Measurements from ENCODE around the gene SSR3. TPM values are rescaled to one million over a fixed set of nuclear protein-coding genes. Genes with fewer than 3 reads are reported as not detected.

Gene SSR3
- total and polyA plus RNA-seq, 2 of the 8 experiments (the other 6 are each of a cell fraction or from before 2014, with no cell fraction given), result 92.7 to 208 TPM

DNA sequence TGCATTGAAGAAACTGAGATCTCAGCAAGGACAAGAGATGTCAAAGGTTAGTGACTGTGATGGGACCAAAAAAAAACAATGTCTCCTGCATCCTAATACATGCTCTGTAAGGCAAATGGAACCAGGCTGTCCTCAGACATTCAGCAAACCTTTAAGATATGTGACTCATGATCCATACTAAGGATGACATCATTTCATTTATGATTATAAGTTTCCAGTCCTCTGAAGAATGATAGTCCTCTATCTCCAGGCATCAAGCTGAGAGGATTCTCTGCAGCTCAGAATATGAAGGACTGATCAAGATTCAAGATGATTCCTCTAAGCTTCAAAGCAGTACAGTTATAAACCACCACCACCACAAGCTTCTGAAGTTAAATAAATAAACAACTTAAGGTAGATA, 47.6 kb downstream of the SSR3 start:
- H3K56ac ChIP-seq (replicated peaks; ENCODE audit: insufficient read length, low read depth, low read length), result no peak overlapping the region
- TF ChIP-seq JUN (IDR thresholded peaks at IDR 0.05; ENCODE audit: low read depth, low read length), result no peak
- TF ChIP-seq, protein P1, sequence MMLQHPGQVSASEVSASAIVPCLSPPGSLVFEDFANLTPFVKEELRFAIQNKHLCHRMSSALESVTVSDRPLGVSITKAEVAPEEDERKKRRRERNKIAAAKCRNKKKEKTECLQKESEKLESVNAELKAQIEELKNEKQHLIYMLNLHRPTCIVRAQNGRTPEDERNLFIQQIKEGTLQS (IDR thresholded peaks at IDR 0.05; ENCODE audit: insufficient read depth, low read depth, low read length), result no peak
- no peak for TF ChIP-seq TBP (IDR thresholded peaks at IDR 0.05; ENCODE audit: low read depth, low read length)
- TF ChIP-seq SP4 (IDR thresholded peaks at IDR 0.05; ENCODE audit: low read length), result no peak
- no peak for TF ChIP-seq MAFK (IDR thresholded peaks at IDR 0.05; ENCODE audit: low read depth, low read length)
- TF ChIP-seq E2F6 (IDR thresholded peaks at IDR 0.05), result no peak
- TF ChIP-seq TEAD4 (IDR thresholded peaks at IDR 0.05; ENCODE audit: low read depth, low read length), result no peak
- no peak for TF ChIP-seq NRF1 (IDR thresholded peaks at IDR 0.05; ENCODE audit: low read depth, low read length)
- no peak for TF ChIP-seq CHD2 (IDR thresholded peaks at IDR 0.05; ENCODE audit: low read length)
- no peak for TF ChIP-seq SRF (IDR thresholded peaks at IDR 0.05; ENCODE audit: low read depth, low read length)
- TF ChIP-seq CREB1 (IDR thresholded peaks at IDR 0.05), result no peak

More for the DNA sequence above, 47.6 kb downstream of the SSR3 start:
- Histone ChIP-seq H2BK12ac (ENCODE audit: low read depth, low read length) (no peak overlapping the region), H3K23ac (ENCODE audit: insufficient read length) (no peak overlapping the region), H4K5ac (ENCODE audit: insufficient read length, low read depth, low read length) (no peak overlapping the region), H3K79me1 (ENCODE audit: low read depth, low read length) (no peaks in the 10 kb centered on the region; the same call in 1 of the 2 replicates), H3K27me3 (replicated peaks in 1 of 4; ENCODE audit: control insufficient read depth in 3 of 4, extremely low read depth in 1 of 4, insufficient read depth in 3 of 4, low read length in 3 of 4) (no peaks in the 10 kb centered on the region), H2BK5ac (ENCODE audit: low read depth, low read length) (no peak overlapping the region), H3K27ac (ENCODE audit: low read depth, low read length) (no peak overlapping the region), H2BK20ac (ENCODE audit: low read length) (no peak overlapping the region), H3K23me2 (ENCODE audit: low read depth, low read length) (no peaks in the 10 kb centered on the region), H4K91ac (replicated peaks; ENCODE audit: insufficient read length, low read length) (no peak overlapping the region), H3K79me2 (ENCODE audit: control insufficient read depth in 1 of 2, insufficient read depth in 2 of 2, low read length in 2 of 2) (no peaks in the 10 kb centered on the region), H4K20me1 (replicated peaks in 1 of 2; ENCODE audit: control insufficient read depth in 1 of 2, insufficient read depth in 2 of 2, low read length in 2 of 2) (no peaks in the 10 kb centered on the region), H2BK15ac (ENCODE audit: low read length) (no peak overlapping the region), H4K8ac (ENCODE audit: extremely low read depth, insufficient read depth, low read length) (no peak overlapping the region), H3K14ac (ENCODE audit: insufficient read length) (no peak overlapping the region), H2AK5ac (ENCODE audit: low read depth, low read length) (no peak overlapping the region), H2AFZ (ENCODE audit: low read length) (no peak overlapping the region), H3K18ac (ENCODE audit: extremely low read depth, low read length) (no peak overlapping the region), H3K4ac (replicated peaks; ENCODE audit: insufficient read length, low read depth, low read length) (no peak overlapping the region), H3K4me3 (ENCODE audit: extremely low read depth in 1 of 4, insufficient read depth in 2 of 4, low read depth in 3 of 4, low read length in 4 of 4) (no peak overlapping the region), H3K9me3 (ENCODE audit: insufficient read depth in 2 of 2, low read depth in 1 of 2, low read length in 1 of 2) (no peaks in the 10 kb centered on the region), H3K9ac (replicated peaks in 1 of 4; ENCODE audit: extremely low read depth in 1 of 4, low read depth in 3 of 4, low read length in 3 of 4) (no peak overlapping the region), H3K4me1 (replicated peaks in 1 of 4; ENCODE audit: control insufficient read depth in 3 of 4, insufficient read depth in 4 of 4, low read length in 3 of 4) (no peaks in the 10 kb centered on the region), H3K36me3 (ENCODE audit: control insufficient read depth in 2 of 4, insufficient read depth in 4 of 4, low read length in 3 of 4) (no peaks in the 10 kb centered on the region), H3K4me2 (ENCODE audit: insufficient read depth in 1 of 2, low read depth in 2 of 2, low read length in 2 of 2) (no peak overlapping the region), H2BK120ac (replicated peaks; ENCODE audit: low read depth, low read length) (no peak overlapping the region)
- ChIA-PET CTCF (ENCODE audit: partially characterized antibody) (interaction anchor here (0.6 to 13.9 kb wide), 13 partner anchors 10 to 630 kb away, joined by 3 to 161 read pairs (median 6); no protein-coding TSS in a partner anchor), POLR2A (ENCODE audit: partially characterized antibody) (no interaction called here)
- DNase-seq (ENCODE audit: low read depth in 1 of 2, low spot score in 2 of 2) (no peak), FAIRE-seq (no peak)
